GM18502 (cell line): ENCODE data around the gene SH2D4B.

Source experiments
- ATAC-seq: cut with Tn5 transposase; IDR thresholded peaks from one replicate; pipeline ENCODE4 v1.9.1; 2021; ENCODE audit warnings: mild to moderate bottlenecking; ENCODE audit not compliant: unreplicated experiment, poor library complexity

SH2D4B gene

DNA sequence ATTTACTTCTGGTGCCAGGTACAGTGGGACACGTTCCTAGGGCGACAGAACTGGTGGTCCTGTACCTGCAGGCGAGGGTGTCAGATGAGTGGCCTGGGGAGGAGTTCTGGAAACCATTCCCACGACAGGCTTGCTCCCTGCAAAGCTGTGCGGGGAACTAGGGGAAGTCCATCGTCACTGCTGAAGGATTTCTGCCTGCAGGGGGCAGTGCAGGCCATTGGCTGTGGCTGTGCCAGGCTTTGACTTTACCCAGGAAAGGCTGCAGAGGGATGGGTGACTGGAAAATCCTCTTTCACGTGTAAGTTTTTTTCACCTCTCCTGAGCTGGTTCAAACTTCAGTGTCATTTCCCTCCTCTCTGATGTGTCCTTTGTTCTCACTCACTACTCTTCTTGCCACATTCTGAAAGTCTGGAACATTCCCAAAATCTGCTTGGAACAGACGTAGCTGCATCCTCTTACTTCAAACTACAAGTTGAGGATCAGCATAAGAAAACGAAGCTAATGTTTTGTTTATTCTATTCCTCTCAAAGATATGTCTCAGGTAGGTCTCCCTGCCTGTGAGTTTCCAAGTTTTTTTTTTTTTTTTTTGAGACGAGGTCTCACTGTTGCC lies 126.5 kb downstream of the SH2D4B start:
- peak; percentile 69 for ATAC-seq

DNA sequence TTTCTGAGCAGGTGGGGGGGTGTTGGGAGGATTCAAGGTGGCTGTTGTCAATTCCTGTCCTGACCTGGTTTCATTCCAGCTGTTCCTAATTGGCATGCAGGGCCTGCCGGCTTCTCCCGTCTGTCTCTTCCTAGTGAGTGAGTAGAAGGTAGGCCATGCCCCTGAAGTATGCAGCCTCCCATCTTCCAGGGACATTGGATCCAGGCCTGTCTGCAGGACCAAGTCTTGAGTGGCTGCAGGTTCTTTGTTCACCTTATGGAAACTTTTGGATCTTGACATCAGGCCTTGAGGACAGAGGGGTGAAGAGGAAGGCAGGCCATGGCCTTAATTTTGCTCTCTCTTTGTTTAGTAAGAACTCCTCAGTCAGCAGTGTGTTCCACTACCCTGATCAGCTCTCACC lies 131.8 kb downstream of the SH2D4B start:
- ATAC-seq, result no peak

DNA sequence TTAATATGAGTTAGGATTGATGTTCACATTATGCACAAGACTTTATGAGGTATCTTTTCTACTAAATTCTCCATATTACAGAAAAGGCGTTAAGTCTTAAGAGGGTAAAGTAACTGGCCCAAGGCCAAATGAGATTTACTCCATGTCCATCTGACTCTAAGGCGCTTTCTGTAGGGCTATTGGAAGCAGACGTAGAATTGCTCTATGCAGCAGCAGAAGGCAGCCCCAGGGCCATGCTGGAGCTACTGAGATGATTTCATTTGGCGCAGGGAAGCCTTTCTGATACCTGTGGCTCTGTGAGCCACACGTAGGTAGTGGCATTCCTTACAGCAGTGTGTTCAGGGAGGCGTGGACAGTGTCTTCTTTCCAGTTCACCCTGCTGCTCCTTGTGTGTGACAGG lies 133.1 kb downstream of the SH2D4B start:
- ATAC-seq, result no peak

DNA sequence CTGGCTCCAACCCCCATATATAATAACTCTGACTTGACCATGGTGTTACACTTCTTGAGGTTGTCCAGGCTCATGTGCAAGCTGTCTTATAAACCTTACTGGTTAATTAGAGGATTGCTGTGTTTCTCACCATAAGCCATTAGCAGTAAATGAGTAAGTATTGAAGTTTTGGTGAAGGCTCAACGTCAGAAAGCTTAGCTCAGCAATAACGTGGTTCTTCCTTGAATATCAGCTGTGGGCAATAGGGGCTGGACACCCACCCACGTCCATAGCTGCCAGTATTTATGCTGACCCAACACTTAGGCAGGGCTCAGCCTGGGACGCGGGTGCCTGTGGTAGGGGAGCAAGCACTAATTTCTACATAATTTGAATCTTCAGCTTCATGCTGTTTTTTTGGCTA lies 134.1 kb downstream of the SH2D4B start:
- no peak for ATAC-seq

DNA sequence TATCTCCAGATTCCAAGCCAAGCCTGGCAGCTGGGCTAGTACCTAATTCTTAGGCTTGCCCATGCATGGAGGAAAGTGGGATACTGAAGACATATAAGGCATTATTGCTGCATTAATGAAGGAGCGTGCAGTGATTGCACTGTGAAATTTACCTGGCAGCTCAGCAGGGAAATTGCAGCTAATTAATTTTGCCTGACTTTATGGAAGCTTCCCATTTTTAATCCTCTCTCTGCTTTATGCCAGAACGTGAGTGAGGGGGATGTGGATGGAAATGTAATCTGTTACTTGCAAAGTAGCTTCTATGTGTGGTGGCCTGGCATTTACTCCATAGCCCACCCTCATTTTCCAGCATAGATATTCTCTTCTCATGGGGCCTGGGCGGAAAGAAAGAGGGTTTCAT lies 134.9 kb downstream of the SH2D4B start:
- ATAC-seq, result no peak

DNA sequence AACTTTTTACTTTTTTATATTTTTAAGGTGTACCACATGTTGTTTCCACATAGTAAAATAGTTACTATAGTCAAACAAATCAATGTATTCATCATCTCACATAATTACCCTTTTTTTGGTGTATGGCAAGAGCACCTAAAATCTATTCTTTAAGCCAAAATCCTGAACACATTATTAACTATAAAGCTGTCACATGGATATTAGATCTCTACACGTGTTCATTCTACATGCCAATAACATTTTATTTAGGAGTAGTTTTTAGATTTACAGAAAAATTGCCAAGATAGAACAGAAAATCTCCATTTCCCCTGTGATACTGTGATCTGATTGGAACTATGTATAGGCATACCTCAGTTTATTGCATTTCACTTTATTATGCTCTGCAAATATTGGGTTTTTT lies 137.1 kb downstream of the SH2D4B start:
- ATAC-seq, result no peak

DNA sequence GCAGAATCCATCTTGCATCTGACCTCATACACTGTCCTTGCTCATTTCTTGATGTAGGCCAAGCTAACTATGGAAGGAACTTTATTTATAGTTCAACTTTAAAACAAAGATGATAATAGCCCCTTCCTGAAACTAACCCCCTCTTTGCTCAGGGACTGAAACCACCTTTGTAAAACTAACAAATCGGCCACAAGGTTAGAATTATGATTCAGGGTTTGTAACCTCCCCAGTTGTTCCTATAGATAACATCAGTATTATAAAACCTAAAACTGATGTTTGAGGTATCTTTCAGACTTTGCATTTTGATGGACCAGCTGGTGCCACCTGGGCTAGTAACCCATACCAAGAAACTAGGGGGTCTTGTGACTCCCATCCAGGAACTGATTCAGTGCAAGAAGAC lies 143.4 kb downstream of the SH2D4B start:
- ATAC-seq, result peak; percentile 64

DNA sequence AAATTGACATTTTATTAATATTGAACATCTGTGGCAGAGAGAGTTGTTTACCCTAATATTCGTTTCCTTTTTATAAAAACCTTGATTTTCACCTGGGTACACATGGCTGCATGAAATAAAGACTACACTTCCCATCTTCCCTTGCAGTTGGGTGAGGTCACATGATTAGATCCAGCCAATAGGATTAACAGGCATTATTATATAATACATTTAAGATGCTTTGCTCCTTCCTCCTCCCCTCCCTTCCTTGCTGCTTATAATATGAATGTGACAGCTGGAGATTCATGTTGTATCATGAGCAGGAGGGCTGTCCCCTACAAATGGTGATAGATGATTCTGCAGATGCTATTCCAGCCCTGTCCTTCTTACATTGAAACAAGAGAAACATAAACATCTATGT lies 146.6 kb downstream of the SH2D4B start:
- ATAC-seq, result peak; percentile 60

DNA sequence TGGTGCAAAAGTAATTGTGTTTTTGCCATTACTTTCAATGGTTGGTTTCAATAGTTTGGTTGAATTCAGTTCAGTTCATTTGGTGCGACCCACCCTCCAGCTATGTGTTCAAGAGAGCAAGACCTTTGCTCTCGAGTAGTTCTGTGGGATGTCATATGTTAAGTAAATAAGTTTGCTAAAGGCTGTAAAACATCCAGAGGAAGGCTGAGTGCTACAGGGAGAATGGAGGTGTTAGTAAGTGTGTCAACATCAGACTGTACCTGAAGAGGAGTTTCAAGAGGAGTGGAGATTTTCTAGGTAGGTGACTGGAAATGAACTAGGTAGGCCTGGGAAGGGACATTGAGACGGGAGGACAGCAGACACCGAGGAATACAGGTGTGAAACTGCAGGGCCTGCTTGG lies 147.7 kb downstream of the SH2D4B start:
- ATAC-seq, result no peak

DNA sequence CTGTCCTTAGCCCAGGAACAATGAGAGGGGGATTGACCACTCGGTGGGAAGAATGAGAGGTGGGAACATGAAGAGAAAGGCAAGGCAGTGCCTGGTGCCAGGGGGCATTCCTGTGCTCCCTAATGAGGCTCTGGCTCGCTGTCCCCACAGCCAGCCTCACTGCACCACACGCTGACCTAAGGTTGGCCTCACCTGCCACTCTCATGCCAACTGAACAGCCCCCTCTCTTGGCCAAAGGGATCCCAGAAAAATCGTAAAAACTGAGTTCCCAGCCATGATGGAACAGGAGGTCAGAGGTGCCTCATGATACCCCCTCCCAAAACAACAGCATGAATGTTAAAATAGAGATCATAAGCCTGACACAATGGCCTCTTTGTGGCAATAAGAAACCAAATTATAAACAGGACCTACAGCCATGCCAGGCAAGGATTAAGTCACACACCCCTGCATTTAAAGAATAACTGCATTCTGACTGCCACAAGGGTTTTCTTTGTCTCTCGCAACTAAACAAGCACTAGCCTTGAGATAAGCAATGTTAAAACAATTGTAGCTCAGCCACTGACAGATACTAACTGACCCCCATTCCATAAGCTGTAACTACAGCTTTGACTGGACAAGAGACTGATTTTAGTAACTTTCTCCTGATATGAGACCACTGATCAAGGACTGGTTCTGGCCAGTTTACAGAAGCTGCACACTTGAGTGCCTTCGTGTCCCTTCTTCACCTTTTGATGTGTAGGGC lies 149.2 kb downstream of the SH2D4B start:
- no peak for ATAC-seq

DNA sequence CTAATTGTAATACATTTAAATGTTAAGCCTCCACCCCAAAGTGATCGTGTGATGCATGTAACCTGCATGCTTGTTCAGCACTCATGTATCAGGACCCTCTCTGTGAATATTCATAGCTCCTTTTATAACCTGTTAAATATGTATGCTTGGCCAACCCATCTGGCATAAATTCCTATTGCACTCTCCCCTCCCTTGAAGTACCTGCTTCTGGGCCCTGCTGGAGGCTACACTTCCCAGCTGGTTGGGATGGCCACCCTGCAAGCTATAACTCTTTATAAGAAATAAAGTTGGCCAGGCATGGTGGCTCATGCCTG lies 149.7 kb downstream of the SH2D4B start:
- ATAC-seq, result no peak

DNA sequence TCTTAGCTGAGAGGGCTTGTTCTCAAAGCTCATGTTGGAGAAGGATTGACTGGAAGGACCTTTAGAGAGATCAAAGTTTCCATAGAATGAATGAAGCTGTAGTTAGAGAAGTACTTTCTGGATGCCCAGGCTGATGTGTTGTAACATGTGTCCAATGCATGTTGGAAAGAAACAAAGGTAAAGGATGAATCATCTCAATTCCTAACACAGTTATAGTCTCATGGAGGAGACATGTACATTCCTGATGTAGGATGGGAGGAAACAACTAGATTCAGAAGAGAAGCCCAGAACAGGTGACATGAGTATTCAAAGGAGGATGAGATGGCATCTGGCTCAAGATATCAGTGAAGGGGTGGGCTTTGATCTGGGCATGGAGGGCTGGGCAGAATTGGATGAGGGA lies 152.7 kb downstream of the SH2D4B start:
- no peak for ATAC-seq

DNA sequence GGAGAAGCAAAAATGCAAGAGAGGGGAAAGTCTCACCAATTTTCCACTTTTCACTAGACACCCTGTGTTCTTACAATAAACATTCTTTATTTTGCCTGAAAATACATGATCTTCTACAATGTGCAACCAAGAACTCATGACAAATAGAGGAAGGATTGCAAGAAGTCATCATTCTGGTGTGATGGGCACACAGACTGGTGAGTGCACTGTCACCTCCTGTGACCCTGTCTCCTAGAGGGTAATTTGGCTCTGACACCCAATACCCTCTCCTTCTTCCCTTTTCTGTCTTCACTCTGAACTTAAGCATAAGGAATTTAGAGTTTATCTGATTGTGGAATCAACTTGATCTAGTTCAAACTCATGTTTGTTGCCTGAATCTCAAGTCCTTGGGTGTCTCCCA lies 153.7 kb downstream of the SH2D4B start:
- no peak for ATAC-seq

DNA sequence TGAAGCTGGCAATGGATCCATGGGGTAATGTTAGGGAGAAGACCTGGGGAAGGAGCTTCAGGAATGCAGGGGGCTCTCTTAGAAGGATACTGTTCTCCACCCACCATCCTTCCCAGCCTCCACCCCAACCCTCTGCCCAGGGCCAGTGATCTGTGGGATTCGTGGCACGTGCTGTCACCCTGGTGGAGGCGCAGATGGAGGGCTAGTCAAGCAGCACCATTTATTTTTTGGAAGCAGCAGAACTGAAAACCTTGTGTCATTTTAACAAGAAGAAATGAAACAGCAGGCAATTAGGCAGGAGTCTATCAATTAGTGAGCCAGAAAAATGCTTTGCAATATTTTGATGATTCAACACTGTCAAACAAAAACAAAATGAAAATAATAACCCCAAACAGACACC lies 155.9 kb downstream of the SH2D4B start:
- no peak for ATAC-seq

DNA sequence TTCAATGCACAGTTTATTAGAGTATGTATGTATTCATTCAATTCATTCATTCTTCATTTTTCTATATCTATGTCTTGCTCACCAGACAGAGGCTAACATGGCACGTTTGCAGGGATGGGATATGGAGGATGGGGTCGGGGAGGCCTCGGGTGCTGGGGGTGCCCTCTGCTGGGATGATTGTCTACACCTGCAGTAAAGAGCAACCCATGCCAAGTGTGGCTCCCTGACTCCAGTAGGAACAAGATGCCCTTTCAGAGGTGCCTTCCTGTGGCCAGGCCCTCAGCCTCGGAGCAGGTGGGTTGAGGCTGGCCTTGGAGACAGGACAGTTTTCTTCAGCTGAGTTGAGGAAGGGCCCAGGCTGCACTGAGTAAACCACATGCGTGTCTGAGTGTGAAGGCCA lies 157.2 kb downstream of the SH2D4B start:
- ATAC-seq, result no peak
